Brain pericyte (primary cell): ENCODE results near the gene KCNS3.
A peak's percentile ranks its signal among the peaks of the same experiment; 100 is the strongest.
"Not testable (repeated sequence)": the region's sequence is repeated elsewhere in the genome, so short reads cannot be mapped to it uniquely, and the experiment has no call there.

Experiments
- DNase-seq: peaks from one replicate; pipeline ENCODE4 v3.0.0-alpha.2; 2012; ENCODE audit warnings: low read depth, low spot score

KCNS3 gene

DNA sequence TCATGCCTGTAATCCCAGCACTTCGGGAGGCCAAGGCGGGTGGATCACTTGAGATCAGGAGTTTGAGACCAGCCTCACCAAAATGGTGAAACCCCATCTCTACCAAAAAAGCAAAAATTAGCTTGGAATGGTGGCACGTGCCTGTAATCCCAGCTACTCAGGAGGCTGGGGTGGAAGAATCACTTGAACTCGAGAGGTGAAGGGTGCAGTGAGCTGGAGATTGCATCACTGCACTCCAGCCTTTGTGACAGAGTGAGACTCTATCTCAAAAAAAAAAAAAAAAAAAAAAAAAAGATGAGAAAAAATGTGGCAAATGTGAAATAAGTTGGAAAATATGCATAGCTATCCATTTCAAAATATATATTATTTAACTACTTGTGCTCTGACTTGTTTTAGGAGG is 65.0 kb downstream of the KCNS3 start:
- DNase-seq: no peak

DNA sequence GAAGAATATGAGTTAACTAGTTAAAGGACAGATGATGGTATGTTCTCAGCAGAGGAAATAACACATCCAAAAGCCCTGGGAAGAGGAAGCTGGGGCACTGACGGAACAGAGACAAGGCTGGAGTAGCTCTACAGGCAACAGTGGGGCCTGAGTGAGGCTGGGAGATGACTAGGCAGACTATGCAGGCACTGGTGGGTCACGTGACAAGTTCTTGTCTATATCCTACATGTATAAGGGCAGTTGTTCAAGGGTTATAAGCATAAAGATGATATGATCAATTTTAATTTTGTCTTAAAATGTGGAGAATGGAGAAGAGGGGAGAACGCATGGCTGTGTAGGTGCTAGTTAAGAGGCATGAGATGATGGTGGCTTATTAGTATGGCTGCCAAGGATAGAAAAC is 68.6 kb downstream of the KCNS3 start:
- DNase-seq: no peak

DNA sequence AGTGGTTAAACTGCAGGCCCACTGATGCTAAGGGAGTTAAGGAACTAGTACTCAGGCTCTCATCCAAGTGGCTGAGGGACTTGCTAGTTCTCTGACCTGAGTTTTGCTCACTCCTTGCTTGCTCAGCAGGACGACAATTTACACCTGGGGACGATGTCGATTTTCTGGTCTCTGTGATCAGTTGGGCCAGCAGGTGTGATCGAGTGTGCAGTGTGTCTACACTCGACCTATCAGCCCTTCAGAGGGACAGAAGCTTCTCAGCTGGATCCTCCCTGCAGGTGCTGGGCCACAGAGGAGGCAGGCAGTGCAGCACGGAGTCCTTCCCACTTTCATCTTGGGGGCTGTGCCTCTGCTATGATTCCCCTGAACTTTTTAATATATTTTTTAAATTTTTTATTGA is 71.5 kb downstream of the KCNS3 start:
- no peak for DNase-seq

DNA sequence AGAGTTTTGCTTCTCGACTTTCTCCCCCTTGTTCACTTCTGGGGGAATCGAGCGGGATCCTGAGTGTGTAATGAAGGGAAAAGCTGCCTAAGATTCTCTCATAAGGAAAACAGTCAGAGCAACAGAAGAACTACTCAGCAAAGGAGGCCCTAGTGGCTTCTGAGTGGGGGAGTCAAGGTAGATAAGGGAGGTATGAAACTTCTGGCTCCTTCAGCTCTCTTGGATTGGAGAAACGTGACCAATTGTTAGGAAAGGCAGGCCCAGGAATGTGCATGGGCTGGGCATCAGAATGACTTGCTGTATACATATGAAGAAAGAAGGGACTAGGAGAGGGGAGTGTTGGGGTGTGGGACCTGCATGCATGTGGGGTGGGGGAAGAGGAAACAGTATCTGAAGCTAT is 73.1 kb downstream of the KCNS3 start:
- DNase-seq: no peak

DNA sequence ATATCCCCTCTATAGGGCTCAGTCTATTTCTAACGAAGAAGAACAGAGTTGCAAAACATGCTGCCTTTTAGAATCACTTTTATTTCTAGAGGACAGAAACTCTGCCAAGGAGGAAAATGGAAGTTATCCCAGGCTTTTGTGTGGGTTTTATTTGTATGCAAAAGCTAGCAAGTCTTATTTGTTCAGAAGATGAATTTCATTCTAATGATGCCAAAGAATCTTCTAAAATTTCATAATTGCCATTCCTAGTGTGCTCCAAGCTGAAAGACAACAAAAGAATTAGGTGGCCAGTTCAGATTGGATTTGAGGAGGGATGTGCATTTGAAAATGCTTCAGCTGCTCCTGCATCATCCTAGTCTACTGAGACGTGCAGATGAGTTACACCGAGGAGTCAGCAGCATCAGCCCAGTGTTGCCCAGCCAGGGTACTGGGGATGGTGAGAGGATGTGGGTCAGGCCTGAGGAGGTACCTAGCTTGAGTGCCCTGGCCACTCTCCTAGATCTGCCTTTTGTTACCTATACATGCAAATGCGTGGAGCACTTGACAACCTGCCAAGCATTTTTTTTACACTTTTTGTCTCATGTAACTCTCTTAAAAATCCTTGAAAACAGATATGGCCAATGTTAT is 80.1 kb downstream of the KCNS3 start:
- DNase-seq: no peak

DNA sequence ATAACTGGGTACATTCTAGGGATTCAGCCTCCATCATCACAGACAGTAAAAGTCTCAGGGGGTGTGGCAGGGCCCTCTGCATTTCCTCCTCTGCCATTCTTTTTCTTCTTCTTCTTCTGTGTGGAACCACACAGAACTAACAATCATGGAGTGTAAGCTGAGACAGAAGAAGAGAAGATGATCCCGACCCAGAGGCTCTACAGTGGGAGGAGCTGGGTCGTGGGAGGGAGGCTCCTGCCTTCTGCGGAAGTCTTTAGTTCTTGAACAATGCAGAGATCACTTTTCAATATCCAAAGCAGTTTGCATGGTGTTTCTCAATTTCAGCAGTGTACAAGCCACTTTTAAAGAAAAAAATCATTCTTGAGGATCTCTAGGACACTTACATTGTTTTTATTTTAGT is 80.9 kb downstream of the KCNS3 start:
- no peak for DNase-seq

DNA sequence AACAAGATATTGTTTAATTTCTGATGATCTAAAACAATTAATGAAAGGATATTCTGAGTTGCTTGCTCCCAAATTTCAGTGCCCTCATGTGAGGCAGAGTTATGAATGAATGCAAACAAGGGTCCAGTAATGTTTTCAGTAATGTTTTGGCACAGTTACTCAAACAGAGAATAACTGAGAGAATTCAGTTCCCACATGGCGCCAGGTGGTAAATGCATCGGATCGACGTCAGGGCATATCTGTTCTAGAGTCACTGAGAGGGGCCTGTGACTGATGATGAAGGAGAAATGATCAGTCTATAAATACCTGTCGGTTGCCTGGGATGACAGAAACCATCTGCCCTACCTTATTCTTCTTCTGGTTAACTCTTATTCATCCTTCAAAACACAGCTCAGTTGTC is 81.4 kb downstream of the KCNS3 start:
- DNase-seq: no peak

DNA sequence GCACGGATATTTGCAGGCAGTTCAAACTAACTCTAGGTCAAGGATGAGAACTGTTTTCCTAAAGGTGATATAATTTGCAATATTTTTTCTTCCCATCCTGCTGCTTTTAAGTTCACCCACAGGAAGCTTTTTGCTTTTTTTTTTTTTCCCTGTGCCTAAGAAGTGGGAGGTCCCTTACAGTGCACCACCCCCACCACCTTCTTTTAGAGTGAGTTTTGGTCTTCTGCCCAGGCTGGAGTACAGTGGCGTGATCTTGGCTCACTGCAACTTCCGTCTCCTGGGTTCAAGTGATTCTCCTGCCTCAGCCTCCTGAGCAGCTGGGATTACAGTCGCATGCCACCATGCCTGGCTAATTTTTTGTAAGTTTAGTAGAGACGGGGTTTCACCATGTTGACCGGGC is 82.5 kb downstream of the KCNS3 start:
- no peak for DNase-seq

DNA sequence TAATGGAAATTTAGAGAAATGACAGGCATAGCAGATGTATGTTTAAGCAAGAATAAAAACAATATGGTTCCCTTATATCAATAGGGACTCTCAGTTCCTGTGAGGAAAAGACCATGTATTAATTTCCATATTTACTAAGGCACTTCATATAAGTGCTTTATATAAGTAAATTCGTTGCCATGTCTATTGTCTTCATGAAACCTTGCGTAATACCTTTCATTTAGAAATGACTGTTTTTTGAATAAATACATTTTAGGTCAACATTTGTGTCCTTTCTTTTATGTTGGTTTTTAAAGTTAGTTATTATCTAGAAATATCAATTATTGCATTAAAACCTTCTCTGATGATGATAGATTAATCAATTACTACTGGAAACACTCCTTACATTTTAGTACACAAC is 83.3 kb downstream of the KCNS3 start:
- no peak for DNase-seq

DNA sequence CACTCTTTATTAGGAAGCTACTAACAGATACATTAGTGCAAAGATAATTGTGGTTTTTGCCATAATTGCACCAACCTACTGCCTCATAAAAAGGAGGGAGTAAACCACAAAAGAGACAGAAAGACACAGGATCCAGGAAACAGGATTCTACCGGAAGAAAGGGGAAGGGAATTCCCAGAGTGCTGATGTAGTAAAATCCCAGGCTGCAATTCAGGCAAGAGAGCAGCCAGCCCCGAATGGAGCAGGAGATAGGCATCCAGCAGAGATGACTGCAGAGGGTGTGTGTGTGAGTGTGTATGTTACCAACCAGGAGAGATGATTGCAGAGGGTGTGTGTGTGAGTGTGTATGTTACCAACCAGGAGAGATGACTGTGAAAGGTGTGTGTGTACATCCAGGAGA is 84.4 kb downstream of the KCNS3 start:
- no peak for DNase-seq

DNA sequence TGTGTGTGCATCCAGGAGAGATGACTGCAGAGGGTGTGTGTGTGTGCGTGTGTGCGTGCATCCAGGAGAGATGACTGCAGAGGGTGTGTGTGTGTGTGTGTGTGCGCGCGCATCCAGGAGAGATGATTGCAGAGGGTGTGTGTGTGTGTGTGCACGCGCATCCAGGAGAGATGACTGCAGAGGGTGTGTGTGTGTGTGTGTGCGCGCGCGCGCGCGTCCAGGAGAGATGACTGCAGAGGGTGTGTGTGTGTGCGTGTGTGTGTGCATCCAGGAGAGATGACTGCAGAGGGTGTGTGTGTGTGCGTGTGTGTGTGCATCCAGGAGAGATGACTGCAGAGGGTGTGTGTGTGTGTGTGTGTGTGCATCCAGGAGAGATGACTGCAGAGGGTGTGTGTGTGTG is 85.1 kb downstream of the KCNS3 start:
- not testable (repeated sequence) for DNase-seq

DNA sequence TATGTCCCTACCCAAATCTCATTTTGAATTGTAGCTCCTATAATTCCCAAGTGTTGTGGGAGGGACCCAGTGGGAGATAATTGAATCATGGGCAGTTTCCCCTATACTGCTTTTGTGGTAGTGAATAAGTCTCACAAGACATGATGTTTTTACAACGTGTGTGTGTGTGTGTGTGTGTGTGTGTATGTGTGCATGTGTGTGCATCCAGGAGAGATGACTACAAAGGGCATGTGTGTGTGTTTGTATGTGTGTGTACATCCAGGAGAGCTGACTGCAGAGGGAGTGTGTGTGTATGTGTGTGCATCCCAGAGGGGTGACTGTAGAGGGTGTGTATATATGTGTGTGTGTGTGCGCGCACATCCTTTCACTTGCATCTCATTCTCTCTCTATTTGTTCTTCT is 86.7 kb downstream of the KCNS3 start:
- DNase-seq: no peak

DNA sequence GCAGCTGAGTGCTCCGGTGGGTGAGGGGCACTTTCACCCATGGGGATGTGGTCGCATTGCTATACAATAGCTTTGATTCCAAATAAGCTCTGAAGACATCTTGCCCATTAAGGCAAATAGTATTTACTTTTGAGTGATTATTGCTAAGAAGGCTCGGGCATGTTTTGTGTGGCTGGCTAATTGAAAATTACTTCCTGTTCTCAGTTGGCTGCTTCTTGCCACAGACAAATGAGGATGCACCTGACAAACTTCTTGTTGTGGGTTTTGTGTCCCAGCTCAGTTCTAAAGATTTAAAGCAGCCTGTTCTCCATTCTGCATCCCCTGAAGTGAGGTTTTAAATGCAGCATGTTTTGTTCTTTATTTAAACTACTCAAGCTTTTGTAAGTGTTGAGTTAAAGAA is 88.3 kb downstream of the KCNS3 start:
- no peak for DNase-seq

DNA sequence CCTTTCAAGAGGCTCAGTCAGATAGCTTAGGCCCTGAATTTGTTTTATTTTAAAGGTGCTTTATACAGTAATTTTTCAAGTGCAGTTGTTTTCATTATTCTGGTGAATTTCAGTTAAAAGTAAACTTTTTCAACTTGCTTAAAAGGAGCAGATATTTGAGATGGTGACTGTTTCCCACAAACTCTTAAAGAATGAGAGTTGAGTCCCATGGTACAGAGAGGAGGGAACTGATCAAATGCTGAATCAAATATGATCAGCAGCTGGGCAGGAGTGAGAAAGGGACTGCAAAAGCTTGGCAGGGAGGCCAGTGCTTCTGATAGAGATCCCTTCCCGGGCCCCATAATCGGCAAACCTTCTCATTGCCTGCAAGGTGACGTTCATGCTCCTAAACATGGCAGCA is 91.2 kb downstream of the KCNS3 start:
- no peak for DNase-seq

DNA sequence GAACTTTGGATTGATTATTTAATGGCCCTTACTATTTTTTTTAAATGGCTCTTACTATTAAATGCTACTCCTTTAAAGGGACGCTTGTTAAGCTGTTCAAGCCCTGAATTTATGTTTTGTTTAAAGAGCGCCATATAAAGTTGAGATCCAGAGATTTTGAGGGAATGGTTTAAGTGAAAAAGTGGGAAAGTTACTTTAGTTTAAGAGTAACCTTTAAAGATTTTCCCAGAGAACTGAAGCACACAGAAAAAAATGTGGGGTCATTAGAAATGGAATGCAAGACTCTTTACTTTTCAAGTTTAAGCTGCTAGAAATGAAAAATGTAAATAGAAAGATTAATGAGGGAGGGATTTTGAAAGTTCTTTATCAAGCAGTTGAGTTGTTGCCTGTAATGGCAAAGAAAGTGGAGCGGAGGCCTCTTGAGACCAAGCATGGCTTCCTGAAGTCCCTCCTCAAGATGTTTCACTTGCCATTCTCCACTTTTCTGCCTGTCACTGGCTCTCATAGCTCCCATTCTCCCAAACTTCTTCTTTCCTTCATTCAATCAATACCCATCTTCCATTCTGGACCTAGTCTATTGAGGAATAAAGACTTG is 93.2 kb downstream of the KCNS3 start:
- no peak for DNase-seq

DNA sequence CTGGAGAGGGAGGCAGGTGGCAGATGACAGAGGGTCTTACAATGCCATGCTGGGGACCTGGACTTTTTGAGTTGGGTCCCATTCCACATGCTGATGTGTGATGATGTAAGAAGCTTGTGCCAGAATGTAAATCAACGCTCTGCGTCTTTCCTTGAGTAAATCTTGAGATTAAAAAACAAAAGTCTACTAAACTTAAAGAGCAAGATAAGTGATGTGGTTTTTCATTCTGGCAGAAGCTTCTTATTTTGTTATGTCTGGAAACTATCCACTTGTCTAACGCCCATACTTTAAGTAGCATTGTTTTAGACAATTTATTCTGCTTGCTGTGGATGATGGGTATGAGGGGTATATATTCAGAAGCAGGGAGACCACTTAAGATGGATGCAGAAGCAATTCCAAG is 94.5 kb downstream of the KCNS3 start:
- no peak for DNase-seq

DNA sequence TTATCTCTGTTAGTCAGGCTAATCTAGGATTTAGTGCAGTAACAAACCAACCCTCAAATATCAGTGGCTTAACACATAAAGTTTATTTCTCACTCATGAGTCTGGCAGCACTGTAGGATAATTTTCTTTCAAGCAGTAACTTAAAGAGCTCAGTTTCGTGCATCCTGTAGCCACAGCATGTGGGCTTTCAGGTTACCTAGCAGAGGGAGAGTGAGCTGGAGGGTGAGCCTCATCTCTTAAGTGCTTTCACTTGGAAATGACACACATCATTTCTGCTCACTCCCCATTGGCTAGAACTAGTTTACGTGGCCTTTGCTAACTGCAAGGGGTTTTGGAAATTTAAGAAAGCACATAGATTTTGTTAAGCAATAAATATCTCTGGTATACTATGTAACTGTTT is 96.9 kb downstream of the KCNS3 start:
- no peak for DNase-seq

DNA sequence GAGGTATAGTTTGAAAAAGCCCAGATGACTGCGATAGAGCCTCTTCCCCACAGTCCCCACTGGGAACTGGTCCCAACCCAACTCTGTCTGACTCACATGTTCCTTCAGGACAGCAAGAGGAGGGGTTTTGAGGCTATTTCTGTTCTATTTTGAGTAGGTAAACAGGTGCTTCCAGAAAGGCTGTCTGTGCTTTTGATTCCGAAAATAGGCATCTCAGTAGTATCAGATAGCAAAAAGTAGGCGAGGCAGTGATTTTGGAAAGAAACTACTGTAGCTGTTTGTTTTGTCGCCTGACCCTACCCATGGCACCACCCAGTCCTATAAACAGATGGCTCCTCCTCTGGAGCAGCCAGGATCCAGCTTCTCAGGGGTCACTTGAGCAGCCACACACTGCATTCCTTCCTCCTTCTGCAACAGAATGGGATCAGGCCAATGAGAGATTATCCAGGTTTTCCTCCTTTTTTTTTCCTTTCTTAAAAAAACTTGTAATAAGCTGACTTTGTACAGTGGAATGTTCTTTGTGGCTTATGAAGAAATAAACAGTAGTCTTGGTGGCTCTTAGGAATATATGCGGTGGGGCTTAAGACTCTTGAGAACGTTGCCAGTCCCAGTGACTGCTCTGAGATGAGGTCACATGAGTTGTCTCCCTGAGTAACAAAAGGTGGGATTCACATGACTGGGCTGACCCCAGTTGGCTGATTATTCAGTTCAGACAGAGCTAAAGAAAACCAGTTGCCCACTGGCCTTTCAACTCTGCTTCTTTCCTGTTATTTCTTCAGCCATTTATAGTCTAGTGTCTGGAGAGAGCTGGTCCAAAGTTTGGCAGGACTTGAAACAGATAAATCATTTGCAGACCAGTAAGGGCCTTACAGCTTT is 98.6 kb downstream of the KCNS3 start:
- peak; percentile 64 for DNase-seq

DNA sequence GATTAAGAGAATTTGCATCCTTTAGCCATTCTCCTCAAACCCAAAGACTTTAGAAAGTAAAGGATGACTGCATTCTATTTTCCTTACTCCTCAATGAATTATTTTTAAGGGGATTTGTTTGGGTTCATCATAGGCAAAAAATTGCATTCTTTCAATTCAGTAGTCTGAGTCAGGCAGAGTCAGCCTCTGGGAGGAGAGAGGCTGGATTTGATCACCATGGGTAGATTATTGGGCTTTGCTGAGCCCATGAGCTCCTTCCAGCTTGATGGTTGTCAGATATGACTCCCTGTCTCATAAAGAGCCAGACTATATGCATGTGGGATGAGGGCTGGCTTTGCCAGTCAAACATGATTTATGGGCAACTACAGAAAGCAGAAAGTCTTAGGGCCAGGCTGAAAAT is 101.2 kb downstream of the KCNS3 start:
- DNase-seq: no peak

DNA sequence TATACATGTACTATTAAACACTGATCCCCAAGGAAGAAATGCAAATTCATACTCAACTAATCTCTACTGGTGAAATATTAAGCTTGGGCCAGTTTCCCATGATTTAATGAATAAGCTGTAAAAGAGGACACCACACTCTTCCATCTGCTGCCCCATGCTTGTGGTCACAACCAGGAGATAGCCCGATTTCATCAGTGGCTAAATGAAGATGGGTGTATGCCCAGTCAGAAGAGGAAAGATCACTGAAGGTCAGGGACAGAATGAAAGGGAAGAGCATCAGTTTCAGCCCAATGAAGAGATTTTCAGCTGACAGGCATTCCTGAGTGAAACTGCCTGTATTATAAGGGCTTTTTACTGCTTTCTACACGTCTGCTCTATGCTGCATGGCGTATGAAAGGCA is 103.5 kb downstream of the KCNS3 start:
- no peak for DNase-seq
